Measurements from ENCODE around the gene TAF1D. TPM values are rescaled to one million over a fixed set of nuclear protein-coding genes. Genes with fewer than 3 reads are reported as not detected.

The TAF1D gene, protein sequence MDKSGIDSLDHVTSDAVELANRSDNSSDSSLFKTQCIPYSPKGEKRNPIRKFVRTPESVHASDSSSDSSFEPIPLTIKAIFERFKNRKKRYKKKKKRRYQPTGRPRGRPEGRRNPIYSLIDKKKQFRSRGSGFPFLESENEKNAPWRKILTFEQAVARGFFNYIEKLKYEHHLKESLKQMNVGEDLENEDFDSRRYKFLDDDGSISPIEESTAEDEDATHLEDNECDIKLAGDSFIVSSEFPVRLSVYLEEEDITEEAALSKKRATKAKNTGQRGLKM
- total RNA-seq = 100 to 1,000 TPM; 161 to 173 TPM
- 152 TPM for polyA plus RNA-seq (2013, experiment 1 of 2)
- polyA plus RNA-seq (2013, experiment 2 of 2) = 183 TPM
- total RNA-seq = 104 to 495 (median 217) reads per million in 172 experiments

DNA sequence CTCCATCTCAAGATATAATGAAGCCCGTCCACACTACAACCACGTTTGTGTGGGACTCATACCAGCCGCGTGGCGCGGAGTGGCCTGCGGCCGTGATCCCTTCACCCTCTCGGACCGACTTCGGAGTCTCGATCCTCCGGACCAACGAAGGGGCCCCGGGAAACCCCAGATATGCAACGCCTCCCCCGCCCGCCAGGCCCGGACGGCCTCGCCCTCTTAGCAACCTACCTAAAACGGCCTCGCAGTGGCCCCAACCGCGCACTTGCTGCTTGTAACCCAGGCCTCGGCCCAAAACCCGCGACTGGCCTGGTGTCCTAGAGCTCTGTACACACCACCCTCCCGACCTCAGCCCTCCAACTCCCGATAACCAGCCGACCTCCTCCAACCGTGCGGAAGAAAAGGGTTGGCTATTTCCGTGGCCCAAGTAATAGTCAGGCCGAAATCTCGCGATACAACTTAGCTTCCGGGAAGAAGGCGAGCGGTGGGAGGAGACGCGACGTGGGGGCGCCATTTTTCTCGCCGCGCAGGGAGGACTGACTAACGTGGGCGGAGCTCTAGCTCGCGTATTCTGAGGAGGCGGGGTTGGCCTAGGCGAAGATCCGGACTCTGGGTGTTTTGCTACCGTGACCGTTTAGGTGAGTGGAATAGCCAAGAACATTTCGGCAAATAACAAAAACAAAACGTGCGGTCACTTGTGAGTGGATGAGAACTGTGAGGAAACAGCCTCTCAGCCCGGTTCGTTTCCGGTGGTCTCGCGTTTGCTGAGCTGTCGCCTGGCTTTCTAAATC lies at the start of gene TAF1D, which contains the start of gene C11orf54:
TSS of gene TAF1D (minus strand) at position 402 of the 788 bp plus-strand sequence. CDS start 2,191 bp downstream, outside the sequence.
TSS of gene C11orf54 (plus strand) at position 579 of the 788 bp plus-strand sequence. CDS start 5,722 bp downstream, outside the sequence.
- CTCF ChIA-PET = interaction anchor here (1.0 to 2.5 kb wide), 5 partner anchors 10 to 56 kb away, joined by 3 to 18 read pairs (median 4); partner anchors contain the start of gene MED17
- Mint-ChIP-seq H3K4me3 (peak within 1 kb of the TSS; percentile 98), H3K27me3 (no peaks in the 10 kb centered on the region), H3K36me3 (ENCODE audit: low read depth) (peaks cover 59% of the 10 kb centered on the region), H3K9me3 (no peaks in the 10 kb centered on the region), H3K4me1 (ENCODE audit: low read depth) (peaks cover 76% of the 10 kb centered on the region), H3K27ac (peak within 1 kb of the TSS; percentile 98)
- peaks cover 22% of the 10 kb centered on the region for H3K4me1 ChIP-seq (ENCODE audit: insufficient read depth, low read length)
- H3K36me3 ChIP-seq (ENCODE audit: insufficient read depth, low read length) = peaks cover 34% of the 10 kb centered on the region
- peak within 1 kb of the TSS; percentile 88 for H3K4me3 ChIP-seq (ENCODE audit: low read length)
- peak; percentile 92 to 99 (median 96) for DNase-seq
- no peaks in the 10 kb centered on the region for H3K27me3 ChIP-seq (ENCODE audit: control insufficient read depth in 1 of 2, insufficient read depth in 2 of 2, low read length in 2 of 2)
- intact Hi-C loops (cut with DNase I, micrococcal nuclease) = loop anchor here (1.0 to 5.0 kb wide), 5 partner anchors 42 to 1231 kb away; partner anchors contain the start of genes ANKRD49 (in 1 of the 2), CEP295 (in 1 of the 2), CWC15 (in 1 of the 2) and KDM4D (in 1 of the 2)
- H3K9me3 ChIP-seq (ENCODE audit: control insufficient read depth in 1 of 2, insufficient read depth in 1 of 2, low read length in 2 of 2) = no peaks in the 10 kb centered on the region
- H3K27ac ChIP-seq (ENCODE audit: low read depth in 1 of 2, low read length in 2 of 2) = peak within 1 kb of the TSS; percentile 95 to 97
- ATAC-seq (ENCODE audit: poor library complexity) = peak; percentile 90
- TF ChIP-seq, protein P1, sequence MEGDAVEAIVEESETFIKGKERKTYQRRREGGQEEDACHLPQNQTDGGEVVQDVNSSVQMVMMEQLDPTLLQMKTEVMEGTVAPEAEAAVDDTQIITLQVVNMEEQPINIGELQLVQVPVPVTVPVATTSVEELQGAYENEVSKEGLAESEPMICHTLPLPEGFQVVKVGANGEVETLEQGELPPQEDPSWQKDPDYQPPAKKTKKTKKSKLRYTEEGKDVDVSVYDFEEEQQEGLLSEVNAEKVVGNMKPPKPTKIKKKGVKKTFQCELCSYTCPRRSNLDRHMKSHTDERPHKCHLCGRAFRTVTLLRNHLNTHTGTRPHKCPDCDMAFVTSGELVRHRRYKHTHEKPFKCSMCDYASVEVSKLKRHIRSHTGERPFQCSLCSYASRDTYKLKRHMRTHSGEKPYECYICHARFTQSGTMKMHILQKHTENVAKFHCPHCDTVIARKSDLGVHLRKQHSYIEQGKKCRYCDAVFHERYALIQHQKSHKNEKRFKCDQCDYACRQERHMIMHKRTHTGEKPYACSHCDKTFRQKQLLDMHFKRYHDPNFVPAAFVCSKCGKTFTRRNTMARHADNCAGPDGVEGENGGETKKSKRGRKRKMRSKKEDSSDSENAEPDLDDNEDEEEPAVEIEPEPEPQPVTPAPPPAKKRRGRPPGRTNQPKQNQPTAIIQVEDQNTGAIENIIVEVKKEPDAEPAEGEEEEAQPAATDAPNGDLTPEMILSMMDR (IDR thresholded peaks at IDR 0.05) = no peak
- POLR2A ChIA-PET = interaction anchor here (0.6 to 3.3 kb wide), 31 partner anchors 10 to 1490 kb away, joined by 3 to 149 read pairs (median 4); partner anchors contain the start of genes ANKRD49, CEP295, CWC15 and ENDOD1

DNA sequence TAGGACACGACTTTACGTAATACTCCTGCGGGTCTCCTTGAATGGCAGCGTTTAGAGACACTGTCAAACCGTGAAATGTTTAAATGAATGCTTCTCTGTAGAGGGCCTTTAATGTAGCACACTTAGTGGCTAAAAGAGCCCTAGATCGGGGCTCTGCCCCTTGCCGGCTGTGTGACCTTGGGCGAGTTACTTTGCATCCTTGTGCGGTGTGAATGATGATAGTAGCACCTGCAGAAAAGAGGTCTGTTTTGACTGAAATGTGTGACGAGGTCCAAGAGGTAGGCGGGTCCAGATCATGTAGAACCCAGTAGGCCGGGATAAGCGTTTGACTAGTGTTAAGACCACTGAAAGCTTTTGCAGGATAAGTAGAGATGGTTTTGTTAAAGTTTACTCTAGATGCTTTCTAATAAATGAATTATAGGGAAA lies 43.7 kb upstream of the TAF1D start:
- POLR2A ChIA-PET = interaction anchor here (1.5 to 6.3 kb wide), 2 partner anchors 44 to 123 kb away, joined by 5 to 149 read pairs; partner anchors contain the start of genes C11orf54, CEP295 and TAF1D
- CTCF ChIA-PET = no interaction called here
- peaks cover 21% of the 10 kb centered on the region for H3K36me3 ChIP-seq (ENCODE audit: insufficient read depth, low read length)
- H3K36me3 Mint-ChIP-seq (ENCODE audit: low read depth) = peaks cover 52% of the 10 kb centered on the region
- H3K4me3 Mint-ChIP-seq = peak overlapping the region; percentile 89
- H3K4me1 ChIP-seq (ENCODE audit: insufficient read depth, low read length) = peaks cover 32% of the 10 kb centered on the region
- no peaks in the 10 kb centered on the region for H3K9me3 Mint-ChIP-seq
- peak overlapping the region; percentile 45 to 86 for H3K27ac ChIP-seq (ENCODE audit: low read depth in 1 of 2, low read length in 2 of 2)
- intact Hi-C loops (cut with DNase I, micrococcal nuclease) = loop anchor here (1.0 to 10.0 kb wide), 9 partner anchors 44 to 2000 kb away; partner anchors contain the start of genes CEP295 (in 2 of the 2), ANKRD49 (in 1 of the 2), C11orf54 (in 1 of the 2) and CWC15 (in 1 of the 2)
- no peaks in the 10 kb centered on the region for H3K27me3 Mint-ChIP-seq
- H3K9me3 ChIP-seq (ENCODE audit: control insufficient read depth in 1 of 2, insufficient read depth in 1 of 2, low read length in 2 of 2) = no peaks in the 10 kb centered on the region
- H3K4me1 Mint-ChIP-seq (ENCODE audit: low read depth) = peaks cover 55% of the 10 kb centered on the region
- H3K27me3 ChIP-seq (ENCODE audit: control insufficient read depth in 1 of 2, insufficient read depth in 2 of 2, low read length in 2 of 2) = no peaks in the 10 kb centered on the region
- no peak for ATAC-seq (ENCODE audit: poor library complexity)
- peak overlapping the region; percentile 97 for H3K4me3 ChIP-seq (ENCODE audit: low read length)
- peak overlapping the region; percentile 81 for H3K27ac Mint-ChIP-seq
- TF ChIP-seq, protein P1 (IDR thresholded peaks at IDR 0.05) = peak; percentile 35
- DNase-seq = peak in 1 of 14 experiments; percentile 1

Data from CD4-positive, alpha-beta T cell (primary cell).